Glutamatergic neuron (in vitro differentiated cells): ENCODE data around the gene PXN. TPM values are rescaled to one million over a fixed set of nuclear protein-coding genes. Genes with fewer than 3 reads are reported as not detected.
"Not testable (repeated sequence)": the region's sequence is repeated elsewhere in the genome, so short reads cannot be mapped to it uniquely, and the experiment has no call there.

Experiments used
- DNase-seq: peaks from one replicate; pipeline ENCODE4 v3.0.0; 2022
- H3K27ac Mint-ChIP-seq: one replicate; pipeline ENCODE4 v1.8.0; 2020; ENCODE audit warnings: mild to moderate bottlenecking, mixed read lengths, inconsistent platforms; ENCODE audit not compliant: unreplicated experiment
- H3K27me3 Mint-ChIP-seq: one replicate; pipeline ENCODE4 v1.8.0; 2020; ENCODE audit warnings: mild to moderate bottlenecking, moderate library complexity, mixed read lengths, inconsistent platforms; ENCODE audit not compliant: unreplicated experiment
- H3K36me3 Mint-ChIP-seq: one replicate; pipeline ENCODE4 v1.8.0; 2020; ENCODE audit warnings: mild to moderate bottlenecking, mixed read lengths, inconsistent platforms; ENCODE audit not compliant: unreplicated experiment
- H3K4me1 Mint-ChIP-seq: one replicate; pipeline ENCODE4 v1.8.0; 2020; ENCODE audit warnings: mild to moderate bottlenecking, low read depth, mixed read lengths, inconsistent platforms; ENCODE audit not compliant: unreplicated experiment
- H3K4me3 Mint-ChIP-seq: one replicate; pipeline ENCODE4 v1.8.0; 2020; ENCODE audit warnings: mild to moderate bottlenecking, mixed read lengths, inconsistent platforms; ENCODE audit not compliant: unreplicated experiment
- H3K9me3 Mint-ChIP-seq: one replicate; pipeline ENCODE4 v1.8.0; 2020; ENCODE audit warnings: mild to moderate bottlenecking, moderate library complexity, mixed read lengths, inconsistent platforms; ENCODE audit not compliant: unreplicated experiment
- total RNA-seq: library from RNA; stranded (reverse); fragmentation: NEBNext Ultra II Directional; extraction: Animal tissue kit (Norgen Biotek cat#: 25700); gene quantifications from one replicate; pipeline ENCODE4 v1.2.1, GENCODE V29; 2021; ENCODE audit not compliant: unreplicated experiment
- TF ChIP-seq, protein P1 (sequence below): fragments of 200-600 bp; sonication (generic); IDR thresholded peaks from one replicate; pipeline ENCODE4 v1.5.0; 2021; ENCODE audit not compliant: partially characterized antibody, unreplicated experiment

PXN gene
- total RNA-seq, 1 donor from 2014 or later: 39.5 TPM

DNA sequence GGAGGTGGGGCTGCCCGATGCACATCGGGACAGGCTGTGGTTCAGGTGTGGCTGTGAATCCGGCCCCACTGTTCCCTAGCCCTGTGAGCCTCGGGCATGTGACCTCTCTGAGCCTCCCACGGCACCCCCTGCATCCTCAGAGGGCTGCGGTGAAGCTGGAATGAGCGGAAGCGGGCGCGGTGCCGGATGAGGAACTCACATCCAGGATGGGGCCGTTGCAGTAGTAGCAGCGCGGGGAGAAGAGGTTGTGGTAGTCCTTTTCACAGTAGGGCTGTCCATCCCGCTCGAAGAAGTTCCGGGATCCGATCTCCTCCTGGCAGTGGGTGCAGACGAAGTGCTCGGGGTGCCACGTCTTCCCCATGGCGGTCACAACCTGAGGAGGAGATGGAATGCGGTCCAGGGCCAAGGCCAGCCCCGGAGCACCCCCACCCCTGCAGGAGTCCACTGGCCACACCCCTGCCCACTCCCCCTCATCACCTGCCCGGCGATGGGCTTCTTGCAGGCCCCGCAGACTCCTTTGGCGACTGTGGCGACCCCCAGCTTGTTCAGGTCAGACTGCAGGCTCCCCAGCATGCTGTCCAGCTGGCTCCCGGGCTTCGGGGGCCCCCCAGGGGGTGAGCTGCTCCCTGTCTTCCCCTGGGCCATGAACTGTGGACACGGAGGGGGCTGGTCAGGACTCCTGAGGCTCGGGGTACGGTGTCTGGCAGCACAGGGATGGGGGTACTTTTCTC lies 50.7 kb downstream of the PXN start:
- Mint-ChIP-seq H3K4me1 (peaks cover 7% of the 10 kb centered on the region), H3K27me3 (peaks cover 2% of the 10 kb centered on the region), H3K36me3 (no peaks in the 10 kb centered on the region), H3K27ac (no peak overlapping the region), H3K4me3 (no peak overlapping the region), H3K9me3 (peaks cover 11% of the 10 kb centered on the region)
- no peak for DNase-seq
- TF ChIP-seq, protein P1, sequence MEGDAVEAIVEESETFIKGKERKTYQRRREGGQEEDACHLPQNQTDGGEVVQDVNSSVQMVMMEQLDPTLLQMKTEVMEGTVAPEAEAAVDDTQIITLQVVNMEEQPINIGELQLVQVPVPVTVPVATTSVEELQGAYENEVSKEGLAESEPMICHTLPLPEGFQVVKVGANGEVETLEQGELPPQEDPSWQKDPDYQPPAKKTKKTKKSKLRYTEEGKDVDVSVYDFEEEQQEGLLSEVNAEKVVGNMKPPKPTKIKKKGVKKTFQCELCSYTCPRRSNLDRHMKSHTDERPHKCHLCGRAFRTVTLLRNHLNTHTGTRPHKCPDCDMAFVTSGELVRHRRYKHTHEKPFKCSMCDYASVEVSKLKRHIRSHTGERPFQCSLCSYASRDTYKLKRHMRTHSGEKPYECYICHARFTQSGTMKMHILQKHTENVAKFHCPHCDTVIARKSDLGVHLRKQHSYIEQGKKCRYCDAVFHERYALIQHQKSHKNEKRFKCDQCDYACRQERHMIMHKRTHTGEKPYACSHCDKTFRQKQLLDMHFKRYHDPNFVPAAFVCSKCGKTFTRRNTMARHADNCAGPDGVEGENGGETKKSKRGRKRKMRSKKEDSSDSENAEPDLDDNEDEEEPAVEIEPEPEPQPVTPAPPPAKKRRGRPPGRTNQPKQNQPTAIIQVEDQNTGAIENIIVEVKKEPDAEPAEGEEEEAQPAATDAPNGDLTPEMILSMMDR: no peak

DNA sequence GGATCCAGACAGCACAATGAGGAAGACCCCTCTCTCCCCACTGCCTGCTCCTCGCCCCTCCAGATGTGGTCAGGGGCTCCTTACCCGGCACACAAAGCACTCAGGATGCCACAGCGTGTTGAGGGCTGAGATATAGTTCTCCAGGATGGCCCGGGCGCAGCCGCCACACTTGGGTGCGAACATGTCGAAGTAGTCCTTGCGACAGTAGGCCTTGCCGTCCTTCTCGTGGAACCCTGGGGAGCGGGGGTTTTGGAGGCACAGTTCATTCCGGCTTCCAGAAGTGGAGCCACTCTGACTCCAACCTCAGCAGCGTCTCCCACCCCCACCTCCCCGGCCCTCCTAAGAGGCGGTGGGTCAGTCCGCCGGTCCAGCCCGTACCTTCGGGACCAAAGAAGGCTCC lies 51.8 kb downstream of the PXN start:
- peaks cover 7% of the 10 kb centered on the region for H3K4me1 Mint-ChIP-seq

GRCh38 chr12:120213182-120213581 lies 52.3 kb downstream of the PXN start:
- H3K4me1 Mint-ChIP-seq, DNase-seq, H3K4me3 Mint-ChIP-seq, H3K9me3 Mint-ChIP-seq, H3K36me3 Mint-ChIP-seq, H3K27ac Mint-ChIP-seq, H3K27me3 Mint-ChIP-seq: not testable (repeated sequence)

More for the DNA sequence above, 51.8 kb downstream of the PXN start:
- peaks cover 2% of the 10 kb centered on the region for H3K27me3 Mint-ChIP-seq
- H3K27ac Mint-ChIP-seq: no peak overlapping the region
- DNase-seq: no peak
- H3K9me3 Mint-ChIP-seq: peaks cover 11% of the 10 kb centered on the region
- TF ChIP-seq, protein P1: no peak
- H3K4me3 Mint-ChIP-seq: no peak overlapping the region
- no peaks in the 10 kb centered on the region for H3K36me3 Mint-ChIP-seq

- H3K27me3 Mint-ChIP-seq: peaks cover 2% of the 10 kb centered on the region
- H3K27ac Mint-ChIP-seq: no peak overlapping the region
- peaks cover 7% of the 10 kb centered on the region for H3K4me1 Mint-ChIP-seq
- TF ChIP-seq, protein P1: no peak
- no peak for DNase-seq
- no peak overlapping the region for H3K4me3 Mint-ChIP-seq
- no peaks in the 10 kb centered on the region for H3K36me3 Mint-ChIP-seq
- H3K9me3 Mint-ChIP-seq: peaks cover 7% of the 10 kb centered on the region
These were observed 53.2 kb downstream of the PXN start for GRCh38 chr12:120212301-120212700.

GRCh38 chr12:120211904-120212283 lies 53.6 kb downstream of the PXN start:
- no peak overlapping the region for H3K27ac Mint-ChIP-seq
- H3K4me3 Mint-ChIP-seq: no peak overlapping the region
- TF ChIP-seq, protein P1: no peak
- H3K9me3 Mint-ChIP-seq: peaks cover 7% of the 10 kb centered on the region
- DNase-seq: no peak
- H3K4me1 Mint-ChIP-seq: peaks cover 7% of the 10 kb centered on the region
- peaks cover 2% of the 10 kb centered on the region for H3K27me3 Mint-ChIP-seq
- H3K36me3 Mint-ChIP-seq: no peaks in the 10 kb centered on the region
